Central memory CD4-positive, alpha-beta T cell (primary cell): ENCODE data around the gene GALNT6.
"Not testable (repeated sequence)": the region's sequence is repeated elsewhere in the genome, so short reads cannot be mapped to it uniquely, and the experiment has no call there.

Experiments used
- DNase-seq: peaks from one replicate; pipeline ENCODE4 v3.0.0; 2022

The GALNT6 gene

GRCh38 chr12:51320311-51320694 is 70.9 kb downstream of the GALNT6 start:
- DNase-seq: no peak

DNA sequence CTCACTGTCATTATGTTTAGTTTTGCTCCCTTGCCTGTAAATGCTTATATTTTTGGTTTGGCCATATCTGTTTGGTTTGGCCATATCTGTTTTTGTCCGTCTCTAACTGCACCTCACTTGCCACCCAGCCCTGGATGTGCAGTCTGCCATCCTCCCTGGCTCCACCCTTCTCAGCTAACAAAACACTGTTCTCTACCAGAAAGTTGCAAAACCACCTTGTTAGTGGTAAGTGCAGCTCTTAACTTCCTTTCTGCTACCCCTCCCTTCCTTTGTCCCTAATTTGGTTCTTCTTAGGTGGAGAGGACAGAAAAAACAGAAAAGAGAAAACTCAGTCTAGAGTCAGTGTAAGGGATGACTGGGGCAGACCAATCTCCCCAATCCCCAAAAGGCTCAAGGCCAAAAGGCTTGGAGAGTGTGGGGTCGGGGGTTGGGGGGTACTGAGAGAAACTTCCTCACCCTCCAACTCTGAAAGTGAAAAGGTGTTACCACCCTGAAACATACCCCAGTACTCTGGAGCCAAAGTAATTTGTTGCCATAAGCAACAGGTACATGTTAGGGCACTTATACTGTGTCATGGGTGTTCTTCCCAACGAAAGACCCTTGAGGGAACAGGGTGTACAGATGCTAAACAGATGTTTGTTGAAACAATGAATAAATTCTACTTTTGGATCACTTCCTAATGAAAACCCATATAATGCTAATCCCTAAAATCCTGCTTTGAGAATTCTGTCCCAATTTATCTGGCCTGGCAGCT is 72.2 kb downstream of the GALNT6 start:
- peak; percentile 74 for DNase-seq

GRCh38 chr12:51318057-51318806 is 73.0 kb downstream of the GALNT6 start:
- not testable (repeated sequence) for DNase-seq

DNA sequence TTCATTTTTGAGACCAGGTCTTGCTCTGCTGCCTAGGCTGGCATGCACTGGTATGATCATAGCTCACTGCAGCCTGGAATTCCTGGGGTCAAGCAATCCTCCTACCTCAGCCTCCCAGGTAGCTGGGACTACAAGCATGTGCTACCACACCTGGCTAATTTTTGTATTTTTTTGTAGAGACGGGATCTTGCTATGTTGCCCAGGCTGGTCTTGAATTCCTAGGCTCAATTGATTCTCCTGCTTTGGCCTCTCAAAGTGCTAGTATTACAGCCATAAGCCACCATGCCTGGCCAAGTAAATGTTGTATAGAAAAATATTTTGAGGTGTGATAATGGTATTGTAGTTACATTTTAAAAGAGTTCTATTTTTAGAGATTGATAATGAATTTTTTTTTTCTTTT is 79.8 kb downstream of the GALNT6 start:
- DNase-seq: no peak

- DNase-seq: no peak
These were observed 83.3 kb downstream of the GALNT6 start for GRCh38 chr12:51307655-51308593.

DNA sequence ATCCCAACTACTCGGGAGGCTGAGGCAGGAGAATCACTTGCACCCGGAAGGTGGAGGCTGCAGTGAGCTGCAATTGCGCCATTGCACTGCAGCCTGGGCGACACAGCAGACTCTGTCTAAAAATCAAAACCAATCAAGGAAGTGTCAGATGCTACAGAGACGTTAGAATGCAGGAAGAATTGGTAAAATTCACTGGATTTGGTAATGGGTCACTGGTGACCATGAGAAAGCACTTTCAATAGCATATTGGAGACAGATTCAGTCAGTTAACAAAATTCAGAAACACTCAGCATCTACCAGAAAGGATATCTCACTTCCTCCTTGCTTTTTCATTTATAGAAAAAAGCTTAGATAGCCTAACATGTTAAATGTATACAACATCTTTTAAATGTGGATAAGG is 84.7 kb downstream of the GALNT6 start:
- no peak for DNase-seq
